B cell (primary cell): ENCODE measurements around the gene CMTM8. TPM values are rescaled to one million over a fixed set of nuclear protein-coding genes. Genes with fewer than 3 reads are reported as not detected.

Experiments used
- ATAC-seq: fragments of 200-7000 bp; cut with Tn5 transposase; one replicate; pipeline ENCODE4 v1.10.0; 2021; ENCODE audit warnings: low read depth, mild to moderate bottlenecking, moderate number of reproducible peaks, moderate library complexity
- CTCF ChIA-PET: fragments of 350-600 bp; sonication (Branson Sonifier 250); formaldehyde crosslinking; loops from one replicate; lab custom pipeline; 2021; ENCODE audit warnings: antibody characterized with exemption, inconsistent platforms; lab: Charles Lee
- POLR2A ChIA-PET: fragments of 350-600 bp; sonication (Branson Sonifier 250); formaldehyde crosslinking; loops from one replicate; lab custom pipeline; 2021; ENCODE audit warnings: antibody characterized with exemption; lab: Charles Lee
- DNase-seq: peaks from one replicate; pipeline ENCODE4 v3.0.0; 2013
- H2AFZ ChIP-seq: 2 replicates; pipeline ENCODE4 v1.6.1; 2012; ENCODE audit warnings: mild to moderate bottlenecking, low read depth, low read length; ENCODE audit not compliant: insufficient read depth, poor library complexity, severe bottlenecking
- H3K27ac ChIP-seq, 2 donors: 1 replicate in 1 of 2; 2 replicates in 1 of 2; pipeline ENCODE4 v1.5.1; 2012 to 2013; ENCODE audit warnings: low read length in 2 of 2, mild to moderate bottlenecking in 2 of 2, moderate library complexity in 1 of 2
- H3K27me3 ChIP-seq, 4 experiments: fragments of 200-600 bp in 1 of 4; sonication (generic) in 1 of 4; replicated peaks in 1 of 4; 1 replicate in 2 of 4; 2 replicates in 2 of 4; pipeline versions ENCODE4 v1.6.1 to v1.7.0; 2013 to 2016; ENCODE audit warnings: low read length in 3 of 4, mild to moderate bottlenecking in 2 of 4, mixed read lengths in 1 of 4, moderate library complexity in 1 of 4; ENCODE audit not compliant: insufficient read depth in 4 of 4, control insufficient read depth in 3 of 4; ENCODE audit errors: control extremely low read depth in 1 of 4
- H3K36me3 ChIP-seq, 2 experiments: replicated peaks in 1 of 2; 1 replicate in 1 of 2; 2 replicates in 1 of 2; pipeline versions ENCODE4 v1.6.1 to v1.7.1; 2013; ENCODE audit warnings: low read length in 1 of 2; ENCODE audit not compliant: insufficient read depth in 2 of 2, control insufficient read depth in 1 of 2; ENCODE audit errors: control extremely low read depth in 1 of 2, extremely low read depth in 1 of 2
- H3K4me1 ChIP-seq, 2 donors: fragments of 200-600 bp in 1 of 2; sonication (generic) in 1 of 2; 1 replicate in 1 of 2; 2 replicates in 1 of 2; pipeline versions ENCODE4 v1.5.1 to v1.6.1; 2013 to 2017; ENCODE audit warnings: low read length in 2 of 2; ENCODE audit not compliant: control insufficient read depth in 2 of 2, insufficient read depth in 2 of 2
- H3K4me2 ChIP-seq: replicated peaks from 2 replicates; pipeline ENCODE3; 2012; ENCODE audit warnings: mild to moderate bottlenecking, low read depth, low read length; ENCODE audit not compliant: poor library complexity, severe bottlenecking
- H3K4me3 ChIP-seq, 5 experiments: fragments of 200-600 bp in 1 of 5; sonication (generic) in 1 of 5; 1 replicate in 3 of 5; 2 replicates in 2 of 5; pipeline versions ENCODE4 v1.5.1 to v1.7.0; 2011 to 2016; ENCODE audit warnings: low read length in 4 of 5, mild to moderate bottlenecking in 4 of 5, low read depth in 2 of 5, control low read depth in 1 of 5, moderate library complexity in 1 of 5; ENCODE audit not compliant: insufficient read depth in 1 of 5; ENCODE audit errors: control extremely low read depth in 1 of 5, extremely low read depth in 1 of 5
- H3K79me2 ChIP-seq: fragments of 200-600 bp; sonication (generic); one replicate; pipeline ENCODE4 v1.6.0; 2016; ENCODE audit warnings: low read length; ENCODE audit not compliant: control insufficient read depth, insufficient read depth
- H3K9ac ChIP-seq: fragments of 200-600 bp; sonication (generic); 2 replicates; pipeline ENCODE4 v1.6.1; 2017; ENCODE audit warnings: mild to moderate bottlenecking, low read length, moderate library complexity
- H3K9me3 ChIP-seq, 3 donors: one replicate each; pipeline versions ENCODE4 v1.6.1 to v1.7.1; 2013; ENCODE audit warnings: low read length in 2 of 3; ENCODE audit not compliant: control insufficient read depth in 2 of 3, insufficient read depth in 1 of 3; ENCODE audit errors: control extremely low read depth in 1 of 3
- H4K20me1 ChIP-seq: 2 replicates; pipeline ENCODE4 v1.6.0; 2012; ENCODE audit warnings: mild to moderate bottlenecking, low read length; ENCODE audit not compliant: insufficient read depth, control insufficient read depth, poor library complexity, severe bottlenecking
- H3K27ac Mint-ChIP-seq: one replicate; pipeline ENCODE4 v1.8.0; 2021; ENCODE audit warnings: mixed read lengths
- H3K27me3 Mint-ChIP-seq: one replicate; pipeline ENCODE4 v1.8.0; 2021; ENCODE audit warnings: mixed read lengths
- H3K4me1 Mint-ChIP-seq: one replicate; pipeline ENCODE4 v1.8.0; 2021; ENCODE audit warnings: mixed read lengths
- H3K4me3 Mint-ChIP-seq: one replicate; pipeline ENCODE4 v1.8.0; 2021; ENCODE audit warnings: mixed read lengths
- H3K9me3 Mint-ChIP-seq: one replicate; pipeline ENCODE4 v1.8.0; 2022; ENCODE audit warnings: mixed read lengths; ENCODE audit not compliant: insufficient read depth
- EZH2 ChIP-seq: IDR thresholded peaks from 2 replicates; pipeline ENCODE4 v1.6.1; 2012; ENCODE audit warnings: borderline replicate concordance, low read depth, mild to moderate bottlenecking, moderate library complexity, low read length; ENCODE audit not compliant: insufficient read depth, poor library complexity, severe bottlenecking
- WGBS: methylation state at CpG from one replicate; pipeline ENCODE4 v1.1.5; 2013; ENCODE audit warnings: missing lambda C conversion rate; ENCODE audit not compliant: insufficient coverage; 5-methylcytosine and 5-hydroxymethylcytosine counted together
- intact Hi-C: fragments of 100-400 bp; cut with micrococcal nuclease; formaldehyde crosslinking; loops from one replicate; pipeline ENCODE4 v1.10.0; 2022
- polyA plus RNA-seq: library from polyadenylated mRNA; depleted of rRNA; stranded (reverse); fragments of >200 nt; gene quantifications from 2 replicates; pipeline ENCODE4 v1.2.3, GENCODE V29; 2012
- total RNA-seq, 2 donors: library from RNA; stranded (reverse); fragments of 120-200 nt in 1 of 2; gene quantifications; 1 replicate in 1 of 2; 2 replicates in 1 of 2; pipeline versions ENCODE4 v1.2.3 to v1.2.4, GENCODE V29; 2013 to 2022
- TF ChIP-seq, protein P1 (sequence below): fragments of 200-600 bp; IDR thresholded peaks from one replicate; pipeline ENCODE4 v1.8.0; 2022; ENCODE audit warnings: antibody characterized with exemption, mild to moderate bottlenecking

The CMTM8 gene
- total and polyA plus RNA-seq, 2 donors (not counting 1 experiment from before 2014, with no cell fraction given): 0.25 to 0.28 TPM

DNA sequence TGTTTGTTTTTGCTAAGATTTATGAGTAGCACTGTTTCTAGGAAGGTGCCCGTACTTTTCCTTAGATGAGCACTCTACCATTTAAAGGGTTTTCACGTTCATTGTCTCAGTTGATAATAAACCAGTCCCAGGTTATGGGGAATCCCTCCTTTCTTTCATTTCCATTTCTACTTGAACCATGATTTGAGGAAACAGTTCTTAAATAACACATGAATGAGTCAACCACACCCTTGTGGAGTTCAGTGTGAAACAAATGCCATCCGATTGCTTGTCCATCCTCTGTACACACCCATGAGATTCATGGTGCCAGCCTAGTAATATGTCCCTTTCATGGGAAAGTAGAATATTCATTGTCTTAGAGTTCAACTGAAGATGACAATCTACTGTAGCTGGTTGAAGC lies 23.1 kb downstream of the CMTM8 start:
- H3K4me1 Mint-ChIP-seq: no peaks in the 10 kb centered on the region
- CTCF ChIA-PET: no interaction called here

DNA sequence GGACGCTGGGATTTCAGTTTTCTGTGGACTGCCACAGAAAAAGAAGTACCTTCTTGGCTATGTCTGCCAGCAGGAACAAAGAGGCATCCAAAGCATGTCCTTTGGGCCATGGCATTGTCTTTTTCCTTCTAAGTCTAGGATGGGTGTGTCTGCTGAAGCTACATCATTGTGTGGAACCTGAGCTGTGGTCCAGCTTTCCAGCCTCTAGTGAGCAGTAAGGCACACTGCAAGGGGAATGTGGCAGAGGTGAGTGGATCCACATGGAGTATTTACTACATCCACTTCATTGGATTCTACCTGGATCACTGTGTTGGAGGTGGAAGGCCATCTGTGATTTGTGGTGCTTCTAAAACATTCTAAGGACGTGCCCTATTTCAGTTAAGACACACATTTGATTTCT lies 23.7 kb downstream of the CMTM8 start:
- no peak for TF ChIP-seq EZH2
- TF ChIP-seq, protein P1, sequence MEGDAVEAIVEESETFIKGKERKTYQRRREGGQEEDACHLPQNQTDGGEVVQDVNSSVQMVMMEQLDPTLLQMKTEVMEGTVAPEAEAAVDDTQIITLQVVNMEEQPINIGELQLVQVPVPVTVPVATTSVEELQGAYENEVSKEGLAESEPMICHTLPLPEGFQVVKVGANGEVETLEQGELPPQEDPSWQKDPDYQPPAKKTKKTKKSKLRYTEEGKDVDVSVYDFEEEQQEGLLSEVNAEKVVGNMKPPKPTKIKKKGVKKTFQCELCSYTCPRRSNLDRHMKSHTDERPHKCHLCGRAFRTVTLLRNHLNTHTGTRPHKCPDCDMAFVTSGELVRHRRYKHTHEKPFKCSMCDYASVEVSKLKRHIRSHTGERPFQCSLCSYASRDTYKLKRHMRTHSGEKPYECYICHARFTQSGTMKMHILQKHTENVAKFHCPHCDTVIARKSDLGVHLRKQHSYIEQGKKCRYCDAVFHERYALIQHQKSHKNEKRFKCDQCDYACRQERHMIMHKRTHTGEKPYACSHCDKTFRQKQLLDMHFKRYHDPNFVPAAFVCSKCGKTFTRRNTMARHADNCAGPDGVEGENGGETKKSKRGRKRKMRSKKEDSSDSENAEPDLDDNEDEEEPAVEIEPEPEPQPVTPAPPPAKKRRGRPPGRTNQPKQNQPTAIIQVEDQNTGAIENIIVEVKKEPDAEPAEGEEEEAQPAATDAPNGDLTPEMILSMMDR: no peak
- no peak overlapping the region for H2AFZ ChIP-seq
- no peak overlapping the region for H3K4me3 ChIP-seq
- ChIA-PET POLR2A (interaction anchor here (0.5 kb wide), 1 partner anchor 99 kb away, joined by 7 read pairs; no protein-coding TSS in a partner anchor), CTCF (no interaction called here)
- peaks cover 0 to 6% (median under 1%) of the 10 kb centered on the region in 4 experiments for H3K27me3 ChIP-seq
- H3K79me2 ChIP-seq: no peaks in the 10 kb centered on the region
- H3K4me2 ChIP-seq: no peak overlapping the region
- 91% methylated on average over 1 of the region's 2 CpGs for WGBS
- DNase-seq (no peak), ATAC-seq (no peak)
- intact Hi-C loops: no loop called here
- no peaks in the 10 kb centered on the region for H3K4me1 ChIP-seq
- Mint-ChIP-seq H3K27ac (no peak overlapping the region), H3K4me3 (no peak overlapping the region), H3K4me1 (no peaks in the 10 kb centered on the region), H3K27me3 (peaks cover 31% of the 10 kb centered on the region), H3K9me3 (peaks cover 2% of the 10 kb centered on the region)
- H3K9me3 ChIP-seq: no peaks in the 10 kb centered on the region
- H4K20me1 ChIP-seq: no peaks in the 10 kb centered on the region
- no peak overlapping the region for H3K9ac ChIP-seq
- H3K27ac ChIP-seq: no peak overlapping the region
- H3K36me3 ChIP-seq: no peaks in the 10 kb centered on the region

More for the DNA sequence above, 23.1 kb downstream of the CMTM8 start:
- DNase-seq (no peak), ATAC-seq (no peak)
- intact Hi-C loops: no loop called here
- Histone ChIP-seq H3K4me1 (no peaks in the 10 kb centered on the region), H3K4me2 (no peak overlapping the region), H2AFZ (no peak overlapping the region), H3K9ac (no peak overlapping the region), H3K79me2 (no peaks in the 10 kb centered on the region), H4K20me1 (no peaks in the 10 kb centered on the region), H3K27me3 (peaks cover 0 to 6% (median under 1%) of the 10 kb centered on the region in 4 experiments), H3K9me3 (no peaks in the 10 kb centered on the region), H3K36me3 (no peaks in the 10 kb centered on the region), H3K27ac (no peak overlapping the region), H3K4me3 (no peak overlapping the region)
- Mint-ChIP-seq H3K27me3 (peaks cover 31% of the 10 kb centered on the region), H3K9me3 (peaks cover 2% of the 10 kb centered on the region), H3K27ac (no peak overlapping the region), H3K4me3 (no peak overlapping the region)
- TF ChIP-seq, protein P1: no peak
- no peak for TF ChIP-seq EZH2
- 20% methylated on average over 1 of the region's 3 CpGs for WGBS
- POLR2A ChIA-PET: no interaction called here
